Measurements from ENCODE around the gene ZNF76.
A peak's percentile ranks its signal among the peaks of the same experiment; 100 is the strongest.

Gene ZNF76

GRCh38 chr6:35265523-35265922 is 6.0 kb downstream of the ZNF76 start:
- no peak for DNase-seq (ENCODE audit: low read depth in 2 of 2, low spot score in 1 of 2)

DNA sequence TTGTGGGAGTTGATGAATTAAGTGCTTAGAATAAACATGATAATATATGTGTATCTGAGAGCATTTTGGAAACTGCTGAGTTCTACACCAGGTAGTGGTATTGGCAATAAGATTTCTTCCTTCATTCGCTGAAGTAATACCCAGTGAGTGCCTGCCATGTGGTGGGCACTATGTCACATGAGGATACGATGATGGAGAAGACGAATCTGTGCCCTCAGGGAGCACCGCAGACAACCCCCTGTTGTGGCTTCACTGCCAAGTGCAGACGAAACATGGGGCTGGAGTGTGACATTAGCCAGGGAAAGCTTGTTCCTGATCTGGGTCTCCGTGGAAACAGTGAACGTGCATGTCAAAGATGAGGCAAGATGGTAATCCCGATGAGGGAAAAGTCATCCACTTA is 7.9 kb downstream of the ZNF76 start:
- no peak for DNase-seq (ENCODE audit: low read depth in 2 of 2, low spot score in 1 of 2)

- DNase-seq (ENCODE audit: low read depth in 2 of 2, low spot score in 1 of 2) = no peak
These were observed 8.4 kb downstream of the ZNF76 start for GRCh38 chr6:35267897-35268296.

- DNase-seq (ENCODE audit: low read depth in 2 of 2, low spot score in 1 of 2) = no peak
These were observed 12.5 kb downstream of the ZNF76 start for GRCh38 chr6:35272005-35272404.

DNA sequence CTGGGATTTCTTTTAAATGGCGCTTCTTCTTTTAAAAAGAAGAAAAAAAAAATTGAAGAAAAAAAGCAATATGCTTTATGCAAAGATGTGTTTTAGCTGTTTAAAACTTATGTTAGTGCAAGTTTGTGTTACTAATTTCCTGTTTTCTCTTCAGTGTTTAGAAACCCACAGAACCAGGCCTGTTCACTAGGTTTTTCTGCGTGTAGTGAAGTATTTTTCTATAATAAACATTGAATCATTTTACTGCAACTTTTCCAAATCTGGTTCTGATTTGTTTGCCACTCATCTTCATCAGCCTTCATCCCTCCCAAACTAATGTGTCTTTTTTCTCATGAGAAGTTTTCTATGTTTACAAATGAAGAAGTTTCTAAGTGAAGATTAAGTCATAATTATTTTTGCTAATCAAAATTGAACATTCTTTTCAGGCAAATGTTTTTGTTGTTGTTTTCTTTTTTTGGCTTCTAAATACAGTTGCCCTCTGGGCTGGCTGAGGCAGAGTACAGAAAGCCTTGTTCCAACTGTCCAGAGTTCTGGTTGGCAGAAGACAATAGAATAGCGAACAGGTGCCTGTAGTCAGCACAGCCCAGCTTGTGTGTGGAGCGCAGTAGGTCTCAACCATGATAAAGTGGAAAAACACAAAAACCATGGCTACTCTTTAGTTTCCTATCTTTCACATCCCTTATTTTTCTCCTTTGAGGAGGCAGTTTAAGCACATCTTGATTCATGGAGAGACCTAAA is 14.5 kb downstream of the ZNF76 start:
- no peak for DNase-seq (ENCODE audit: low read depth in 2 of 2, low spot score in 1 of 2)

DNA sequence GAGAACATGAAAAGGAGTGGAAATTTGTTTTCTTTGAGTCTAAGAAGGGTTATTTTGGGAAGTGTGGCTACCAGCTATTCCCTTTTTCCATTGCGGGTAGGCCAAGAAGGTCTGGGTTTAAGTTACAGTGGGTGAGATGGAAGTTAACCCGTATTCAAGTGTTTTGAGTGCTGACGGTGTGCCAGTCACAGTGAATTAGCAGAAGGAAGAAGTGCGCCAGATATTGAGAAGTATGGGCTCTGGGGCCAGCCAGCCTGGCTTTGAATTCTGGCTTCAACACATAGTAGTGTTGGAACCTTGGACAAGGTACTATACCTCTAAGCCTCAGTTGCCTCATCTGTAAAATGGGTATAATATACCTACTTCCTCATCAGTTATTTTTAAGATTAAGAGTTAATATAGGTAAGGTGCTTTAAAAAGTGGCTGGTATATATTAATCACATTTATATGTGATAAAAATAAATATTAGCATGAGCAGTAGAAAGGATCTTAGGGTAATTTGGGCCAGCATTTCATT is 16.3 kb downstream of the ZNF76 start:
- no peak for DNase-seq (ENCODE audit: low read depth in 2 of 2, low spot score in 1 of 2)

DNA sequence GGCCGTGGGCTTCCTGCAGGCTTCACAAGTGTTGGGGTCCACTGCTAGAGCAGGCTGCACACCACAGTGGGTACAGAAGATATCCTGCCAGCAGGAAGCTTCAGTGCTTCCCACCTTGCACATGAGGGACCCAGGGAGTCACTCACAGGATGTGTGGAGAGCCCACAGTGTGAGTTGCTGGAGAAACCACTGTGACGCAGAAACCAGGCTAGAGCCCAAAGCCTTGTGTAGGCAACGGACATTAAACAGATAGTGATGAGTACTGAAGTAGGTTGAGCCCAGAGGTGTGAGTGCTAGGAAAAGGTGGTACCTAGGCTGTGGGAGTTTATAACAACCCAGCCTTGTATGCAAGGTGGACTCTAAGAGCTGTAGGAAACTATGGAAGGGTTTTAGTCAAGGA is 19.2 kb downstream of the ZNF76 start:
- DNase-seq (ENCODE audit: low read depth in 2 of 2, low spot score in 1 of 2) = no peak

- no peak for DNase-seq (ENCODE audit: low read depth in 2 of 2, low spot score in 1 of 2)
These were observed 21.4 kb downstream of the ZNF76 start for GRCh38 chr6:35280903-35281302.

DNA sequence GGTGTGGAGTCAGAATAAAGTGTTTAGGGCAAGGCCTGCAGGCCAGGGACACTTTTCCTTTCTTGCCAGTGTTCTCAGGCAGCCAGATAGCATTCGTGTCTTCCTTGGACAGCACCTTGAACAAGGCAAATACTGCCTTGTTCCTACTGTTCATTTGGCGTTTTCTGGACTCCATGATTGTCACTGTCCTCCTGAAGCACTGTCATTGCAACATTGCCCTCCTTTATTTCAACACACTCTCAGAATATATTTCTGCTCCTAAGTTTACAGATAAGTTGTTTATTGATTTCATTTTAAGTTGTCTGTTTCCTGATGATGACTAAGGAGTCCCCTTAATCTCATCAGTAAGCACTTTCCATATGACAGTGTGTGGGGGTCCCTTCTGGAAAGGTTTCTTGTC is 22.9 kb downstream of the ZNF76 start:
- no peak for DNase-seq (ENCODE audit: low read depth in 2 of 2, low spot score in 1 of 2)

- no peak for DNase-seq (ENCODE audit: low read depth in 2 of 2, low spot score in 1 of 2)
These were observed 23.8 kb downstream of the ZNF76 start for GRCh38 chr6:35283361-35283760.

DNA sequence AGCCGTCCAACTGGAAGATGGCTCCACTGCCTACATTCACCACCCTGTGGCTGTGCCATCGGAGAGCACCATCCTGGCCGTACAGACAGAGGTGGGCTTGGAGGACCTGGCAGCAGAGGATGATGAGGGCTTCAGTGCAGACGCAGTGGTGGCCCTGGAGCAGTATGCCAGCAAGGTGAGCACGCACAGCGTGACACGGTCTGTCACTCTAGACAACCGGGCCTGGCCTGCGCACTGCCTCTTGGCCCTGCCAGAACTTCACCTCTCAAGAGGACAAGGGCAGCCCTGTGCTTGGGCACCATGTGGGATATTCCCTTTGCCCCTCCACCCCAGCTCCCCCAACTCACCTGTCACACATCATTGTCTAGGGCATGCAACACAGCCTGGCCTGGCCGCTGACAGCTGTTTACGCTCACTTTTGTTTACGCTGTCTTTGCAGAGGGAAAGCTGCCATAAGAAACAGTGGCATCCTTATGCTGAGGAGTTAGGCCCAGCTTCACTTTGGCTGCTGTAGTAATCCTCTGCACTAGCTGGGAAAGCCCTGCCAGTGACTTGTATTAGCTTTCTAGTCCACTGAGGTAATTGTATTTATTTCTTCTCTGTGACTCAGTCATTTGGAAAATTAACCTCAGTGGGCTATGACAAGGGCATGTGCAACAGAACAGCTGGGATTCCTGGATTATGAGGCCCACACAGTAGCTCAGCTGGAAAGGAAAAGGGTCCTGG is 28.3 kb downstream of the ZNF76 start:
- DNase-seq (ENCODE audit: low read depth in 2 of 2, low spot score in 1 of 2) = no peak

DNA sequence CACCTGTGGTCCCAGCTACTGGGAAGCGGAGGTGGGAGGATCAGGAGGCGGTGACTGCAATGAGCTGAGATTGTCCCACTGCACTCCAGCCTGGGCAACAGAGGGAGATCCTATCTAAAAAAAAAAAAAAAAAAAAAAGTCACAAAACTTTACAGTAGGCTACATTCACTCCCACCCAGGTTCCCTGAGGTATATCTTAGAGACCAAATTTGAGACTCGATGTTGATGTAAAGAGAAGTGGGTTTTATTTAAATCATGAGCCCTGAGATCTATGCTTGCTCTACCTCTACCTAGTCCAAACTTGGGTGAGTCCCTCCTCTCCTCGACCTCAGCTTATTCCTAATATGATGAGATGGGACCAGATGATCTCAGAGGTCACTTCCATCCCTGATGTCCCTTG is 29.3 kb downstream of the ZNF76 start:
- DNase-seq (ENCODE audit: low read depth in 2 of 2, low spot score in 1 of 2) = no peak

DNA sequence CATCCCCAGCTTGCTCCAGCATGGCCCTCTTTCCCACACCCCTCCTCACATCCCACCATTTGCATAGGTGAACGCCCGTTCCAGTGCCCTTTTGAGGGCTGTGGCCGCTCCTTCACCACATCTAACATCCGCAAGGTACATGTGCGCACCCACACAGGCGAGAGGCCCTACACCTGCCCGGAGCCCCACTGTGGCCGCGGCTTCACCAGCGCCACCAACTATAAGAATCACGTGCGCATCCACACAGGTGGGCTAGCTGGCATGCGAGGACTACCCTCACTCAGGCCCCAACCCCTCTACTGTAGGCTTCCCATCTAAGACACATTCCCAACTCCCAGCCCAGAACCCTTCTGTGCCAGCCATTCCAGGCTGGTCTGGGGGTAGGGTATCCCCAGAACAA is 32.0 kb downstream of the ZNF76 start:
- DNase-seq (ENCODE audit: low read depth in 2 of 2, low spot score in 1 of 2) = no peak

DNA sequence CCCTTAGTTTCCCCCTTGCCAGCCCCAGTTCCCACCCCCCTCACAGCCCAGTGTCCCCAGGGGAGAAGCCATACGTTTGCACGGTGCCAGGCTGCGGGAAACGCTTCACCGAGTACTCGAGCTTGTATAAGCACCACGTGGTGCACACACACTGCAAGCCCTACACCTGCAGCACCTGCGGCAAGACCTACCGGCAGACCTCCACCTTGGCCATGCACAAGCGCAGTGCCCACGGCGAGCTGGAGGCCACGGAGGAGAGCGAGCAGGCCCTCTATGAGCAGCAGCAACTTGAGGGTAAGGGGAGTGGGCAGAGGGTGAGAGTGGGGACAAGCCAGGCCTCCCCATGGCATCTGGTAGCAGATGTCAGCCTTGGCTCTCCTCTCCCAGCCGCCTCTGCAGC is 33.0 kb downstream of the ZNF76 start:
- no peak for DNase-seq (ENCODE audit: low read depth in 2 of 2, low spot score in 1 of 2)

- no peak for DNase-seq (ENCODE audit: low read depth in 2 of 2, low spot score in 1 of 2)
These were observed 34.1 kb downstream of the ZNF76 start for GRCh38 chr6:35293681-35294080.

DNA sequence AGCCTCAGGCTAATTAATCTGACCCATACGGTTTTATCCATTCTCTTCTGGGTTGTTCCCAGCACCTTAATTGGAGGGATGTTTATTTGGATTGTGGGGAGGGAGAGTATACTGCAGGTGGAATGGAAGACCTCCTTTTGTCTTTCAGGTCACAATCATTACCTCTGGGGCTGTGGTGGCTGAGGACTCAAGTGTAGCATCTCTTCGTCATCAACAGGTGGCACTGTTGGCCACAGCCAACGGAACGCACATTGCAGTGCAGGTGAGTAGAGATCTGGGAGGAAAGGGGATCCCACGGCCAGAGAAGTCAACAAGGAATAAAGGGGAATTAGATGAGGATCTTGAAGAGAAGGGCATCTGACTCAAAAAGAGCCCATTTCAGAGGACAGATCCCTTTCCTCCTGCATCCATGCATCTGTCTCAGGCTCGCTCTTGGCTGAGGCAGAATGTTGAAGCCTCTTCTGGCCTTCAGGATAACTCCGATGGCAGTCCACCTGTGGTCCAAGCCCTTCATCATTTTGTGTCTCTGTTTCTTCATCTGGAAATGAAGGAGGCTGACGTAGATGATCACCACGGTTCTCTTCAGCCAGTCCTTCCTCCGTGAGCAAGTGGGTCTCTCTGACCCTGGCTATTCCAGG is 34.9 kb downstream of the ZNF76 start:
- no peak for DNase-seq (ENCODE audit: low read depth in 2 of 2, low spot score in 1 of 2)

DNA sequence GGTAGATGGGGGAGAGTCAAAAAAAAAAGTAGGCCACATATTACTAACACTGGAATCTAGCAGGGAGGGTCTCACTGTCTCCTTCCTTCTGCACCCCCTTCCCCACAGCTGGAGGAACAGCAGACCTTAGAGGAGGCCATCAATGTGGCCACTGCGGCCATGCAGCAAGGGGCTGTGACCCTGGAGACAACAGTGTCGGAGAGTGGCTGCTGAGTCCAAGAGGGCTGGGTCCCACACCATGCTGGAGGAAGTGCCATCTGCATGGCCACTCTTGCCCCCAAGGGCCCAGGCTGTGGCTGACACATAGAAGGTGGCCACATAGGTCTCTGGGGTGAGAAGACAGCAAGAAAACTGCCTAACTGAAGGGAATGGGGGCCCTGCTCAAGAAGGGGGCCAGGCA is 35.5 kb downstream of the ZNF76 start:
- DNase-seq (ENCODE audit: low read depth in 2 of 2, low spot score in 1 of 2) = no peak

GRCh38 chr6:35295521-35296315 is 36.2 kb downstream of the ZNF76 start:
- DNase-seq (ENCODE audit: low read depth in 2 of 2, low spot score in 1 of 2) = no peak

- no peak for DNase-seq (ENCODE audit: low read depth in 2 of 2, low spot score in 1 of 2)
These were observed 37.5 kb downstream of the ZNF76 start for GRCh38 chr6:35296931-35297600.

GRCh38 chr6:35297601-35298481 is 38.3 kb downstream of the ZNF76 start, which contains the start of gene DEF6:
Gene DEF6, plus strand, starts transcription at chr6:35297818. Its CDS starts 39 bp downstream, at chr6:35297857.
- DNase-seq (ENCODE audit: low read depth in 2 of 2, low spot score in 1 of 2) = peak; percentile 69 to 79

Measured in stimulated activated CD8-positive, alpha-beta memory T cell treated with anti-CD3 and anti-CD28 coated beads, Interleukin-4, amount 100 ng/mL, for 4 hours (primary cell).